Gastroesophageal sphincter (tissue), 4 donors: ENCODE measurements around the gene NAA80. TPM values are rescaled to one million over a fixed set of nuclear protein-coding genes. Genes with fewer than 3 reads are reported as not detected.
A peak's percentile ranks its signal among the peaks of the same experiment; 100 is the strongest.
"Not testable (repeated sequence)": the region's sequence is repeated elsewhere in the genome, so short reads cannot be mapped to it uniquely, and the experiment has no call there.

Experiments
- ATAC-seq: fragments of 150-250 bp; one replicate; pipeline ENCODE4 v1.9.1; 2016; ENCODE audit warnings: mild to moderate bottlenecking, moderate library complexity
- H3K27ac ChIP-seq, 4 donors: fragments of 200-600 bp; sonication (generic) in 3 of 4; 1 replicate in 3 of 4; 2 replicates in 1 of 4; pipeline ENCODE4 v1.5.1; 2016 to 2019
- H3K27me3 ChIP-seq: fragments of 200-600 bp; sonication (generic); one replicate; pipeline ENCODE4 v1.5.1; 2019
- H3K36me3 ChIP-seq, 2 donors: fragments of 200-600 bp; sonication (generic); one replicate each; pipeline ENCODE4 v1.5.1; 2019; ENCODE audit warnings: control low read depth in 1 of 2
- H3K4me1 ChIP-seq, 3 donors: fragments of 200-600 bp; sonication (generic); 1 replicate in 2 of 3; 2 replicates in 1 of 3; pipeline ENCODE4 v1.5.1; 2016 to 2019; ENCODE audit warnings: control low read depth in 2 of 3
- H3K4me3 ChIP-seq, 2 donors: fragments of 200-600 bp; sonication (generic); one replicate each; pipeline ENCODE4 v1.5.1; 2019; ENCODE audit warnings: mild to moderate bottlenecking in 1 of 2, moderate library complexity in 1 of 2
- H3K9me3 ChIP-seq, 3 donors: fragments of 200-600 bp; sonication (generic); one replicate each; pipeline ENCODE4 v1.5.1; 2017 to 2019; ENCODE audit warnings: control low read depth in 2 of 3
- CTCF ChIP-seq, 4 experiments: fragments of 200-600 bp in 2 of 4; fragments of 450-650 bp in 2 of 4; sonication (generic) in 1 of 4; IDR thresholded peaks; one replicate each; pipeline ENCODE4 v1.5.1; 2017 to 2019; ENCODE audit warnings: antibody characterized with exemption in 4 of 4, mild to moderate bottlenecking in 2 of 4, moderate library complexity in 2 of 4
- EP300 ChIP-seq: sonication (generic); formaldehyde crosslinking; IDR thresholded peaks from one replicate; pipeline ENCODE4 v1.6.1; 2017; ENCODE audit warnings: antibody characterized with exemption, mild to moderate bottlenecking
- POLR2A ChIP-seq, 2 donors: fragments of 450-650 bp; IDR thresholded peaks; one replicate each; pipeline ENCODE4 v1.6.1; 2017; ENCODE audit warnings: antibody characterized with exemption in 2 of 2, mild to moderate bottlenecking in 2 of 2, moderate library complexity in 1 of 2
- POLR2AphosphoS5 ChIP-seq: sonication (generic); formaldehyde crosslinking; IDR thresholded peaks from one replicate; pipeline ENCODE4 v1.6.1; 2017; ENCODE audit warnings: antibody characterized with exemption
- WGBS, 2 donors: methylation state at CpG; one replicate each; pipeline ENCODE4 v1.1.5; 2018; ENCODE audit warnings: low coverage in 1 of 2; 5-methylcytosine and 5-hydroxymethylcytosine counted together
- total RNA-seq, 4 donors: library from RNA; depleted of rRNA; stranded (reverse); fragments of >200 nt; gene quantifications; one replicate each; pipeline ENCODE4 v1.1.0, GENCODE V29; 2016

Gene NAA80
- total RNA-seq, 4 donors from 2014 or later = 4.2 to 12.3 (median 7.9) TPM

- peaks cover 0 to 53% of the 10 kb centered on the region in 2 donors for H3K36me3 ChIP-seq
- no peak for TF ChIP-seq EP300
- TF ChIP-seq CTCF (IDR thresholded peaks at IDR 0.05) = no peak
- TF ChIP-seq POLR2A (IDR thresholded peaks at IDR 0.05) = no peak
- no peak for TF ChIP-seq POLR2AphosphoS5
- peak overlapping the region in 2 of 4 donors; percentile 11 to 35 for H3K27ac ChIP-seq
- no peak for ATAC-seq
- peaks cover 0 to 31% (median 15%) of the 10 kb centered on the region in 3 donors for H3K4me1 ChIP-seq
- WGBS, 2 donors = 83 to 88% methylated on average over 1 to 2 of the region's 3 CpGs
- no peaks in the 10 kb centered on the region for H3K9me3 ChIP-seq
- no peaks in the 10 kb centered on the region for H3K27me3 ChIP-seq
- no peak overlapping the region for H3K4me3 ChIP-seq
Observed at GRCh38 chr3:50314342-50314741, 15.1 kb upstream of the NAA80 start.

- no CpG with 5 or more reads among the region's 32 CpGs for WGBS, 2 donors
- H3K4me3 ChIP-seq, ATAC-seq, H3K27ac ChIP-seq, H3K27me3 ChIP-seq, H3K4me1 ChIP-seq, H3K9me3 ChIP-seq: not testable (repeated sequence)
- H3K36me3 ChIP-seq = peaks cover 0 to 30% of the 10 kb centered on the region in 2 donors
Observed at GRCh38 chr3:50312041-50312440, 12.8 kb upstream of the NAA80 start.

GRCh38 chr3:50304601-50305000 lies 5.4 kb upstream of the NAA80 start:
- H3K4me1 ChIP-seq = peaks cover 0 to 37% (median 19%) of the 10 kb centered on the region in 3 donors
- H3K9me3 ChIP-seq = no peaks in the 10 kb centered on the region
- H3K27me3 ChIP-seq = no peaks in the 10 kb centered on the region
- H3K4me3 ChIP-seq = no peak overlapping the region
- TF ChIP-seq POLR2AphosphoS5 = no peak
- no peak for TF ChIP-seq CTCF (IDR thresholded peaks at IDR 0.05)
- TF ChIP-seq EP300 = no peak
- no peak for TF ChIP-seq POLR2A (IDR thresholded peaks at IDR 0.05)
- peaks cover 0 to 3% of the 10 kb centered on the region in 2 donors for H3K36me3 ChIP-seq
- no peak overlapping the region for H3K27ac ChIP-seq
- no peak for ATAC-seq

- peaks cover 0 to 45% (median 24%) of the 10 kb centered on the region in 3 donors for H3K4me1 ChIP-seq
- H3K4me3 ChIP-seq = peak within 1 kb of the TSS in 1 of 2 donors; percentile 36
- no peaks in the 10 kb centered on the region for H3K27me3 ChIP-seq
- ATAC-seq = peak; percentile 20
- 33% methylated on average over 2 of the region's 14 CpGs; no CpG with 5 or more reads in 1 of the 2 donors for WGBS, 2 donors
- peak within 1 kb of the TSS in 3 of 4 donors; percentile 69 to 92 (median 82) for H3K27ac ChIP-seq
- TF ChIP-seq POLR2AphosphoS5 (no peak), CTCF (IDR thresholded peaks at IDR 0.05) (peak in 1 of 4 experiments; percentile 30), POLR2A (IDR thresholded peaks at IDR 0.05) (no peak), EP300 (no peak)
- H3K9me3 ChIP-seq = no peaks in the 10 kb centered on the region
- no peaks in the 10 kb centered on the region for H3K36me3 ChIP-seq
Observed at GRCh38 chr3:50303013-50303815, 4.0 kb upstream of the NAA80 start, which contains the start of gene HYAL1. TSS of gene HYAL1 (minus strand) at chr3:50303574. CDS start at chr3:50302956, 618 bp downstream.

- peak overlapping the region in 3 of 4 donors; percentile 69 to 92 (median 82) for H3K27ac ChIP-seq
- H3K4me1 ChIP-seq = peaks cover 0 to 54% (median 26%) of the 10 kb centered on the region in 3 donors
- H3K9me3 ChIP-seq = no peaks in the 10 kb centered on the region
- TF ChIP-seq POLR2AphosphoS5 = no peak
- TF ChIP-seq CTCF (IDR thresholded peaks at IDR 0.05) = no peak
- no peak for TF ChIP-seq POLR2A (IDR thresholded peaks at IDR 0.05)
- TF ChIP-seq EP300 = no peak
- peaks cover 0 to 2% of the 10 kb centered on the region in 2 donors for H3K36me3 ChIP-seq
- peak overlapping the region in 1 of 2 donors; percentile 36 for H3K4me3 ChIP-seq
- H3K27me3 ChIP-seq = no peaks in the 10 kb centered on the region
- no peak for ATAC-seq
- 91% methylated on average over 6 of the region's 32 CpGs; no CpG with 5 or more reads in 1 of the 2 donors for WGBS, 2 donors
Observed at GRCh38 chr3:50302095-50303012, 3.1 kb upstream of the NAA80 start.
